ENCODE measurements around the gene ELF2. TPM values are rescaled to one million over a fixed set of nuclear protein-coding genes. Genes with fewer than 3 reads are reported as not detected.
A peak's percentile ranks its signal among the peaks of the same experiment; 100 is the strongest.

Gene ELF2
- total and polyA plus RNA-seq, 8 donors: 9.0 to 31.6 (median 18.7) TPM

- H3K9me3 ChIP-seq: no peaks in the 10 kb centered on the region
- intact Hi-C loops (cut with DNase I): no loop called here
- H3K4me1 ChIP-seq: peaks cover 0 to 8% (median 0%) of the 10 kb centered on the region in 3 donors
- H3K4me3 ChIP-seq: no peak overlapping the region
- H3K36me3 ChIP-seq: peaks cover 0 to 15% (median 5%) of the 10 kb centered on the region in 3 donors
- no peaks in the 10 kb centered on the region for H3K27me3 ChIP-seq
- FAIRE-seq (no peak), ATAC-seq (no peak), DNase-seq (no peak)
- TF ChIP-seq CTCF (IDR thresholded peaks at IDR 0.05): no peak
- H3K27ac ChIP-seq: no peak overlapping the region
- WGBS, 2 donors: 83 to 95% methylated on average over 1 of the region's 1 CpG
These were observed 123.1 kb downstream of the ELF2 start for GRCh38 chr4:139053909-139054308.

- intact Hi-C loops (cut with DNase I): no loop called here
- H3K36me3 ChIP-seq: peaks cover 0 to 7% (median 5%) of the 10 kb centered on the region in 3 donors
- 91 to 93% methylated on average over 2 of the region's 2 CpGs for WGBS, 2 donors
- no peak for FAIRE-seq
- no peak overlapping the region for H3K4me3 ChIP-seq
- DNase-seq: no peak
- no peak for ATAC-seq
- no peak for TF ChIP-seq CTCF (IDR thresholded peaks at IDR 0.05)
- H3K27ac ChIP-seq: no peak overlapping the region
- H3K27me3 ChIP-seq: no peaks in the 10 kb centered on the region
- H3K9me3 ChIP-seq: no peaks in the 10 kb centered on the region
- H3K4me1 ChIP-seq: peaks cover 0 to 8% (median 0%) of the 10 kb centered on the region in 3 donors
These were observed 126.6 kb downstream of the ELF2 start for GRCh38 chr4:139050446-139050845.

GRCh38 chr4:139048026-139048425 lies 129.0 kb downstream of the ELF2 start:
- no peak for FAIRE-seq
- no peak overlapping the region for H3K27ac ChIP-seq
- no peaks in the 10 kb centered on the region for H3K27me3 ChIP-seq
- WGBS, 2 donors: 45 to 53% methylated on average over 3 of the region's 3 CpGs
- TF ChIP-seq CTCF (IDR thresholded peaks at IDR 0.05): no peak
- no peak for ATAC-seq
- H3K36me3 ChIP-seq: peaks cover 0 to 5% (median 5%) of the 10 kb centered on the region in 3 donors
- no peaks in the 10 kb centered on the region for H3K9me3 ChIP-seq
- no peaks in the 10 kb centered on the region for H3K4me1 ChIP-seq
- H3K4me3 ChIP-seq: no peak overlapping the region
- DNase-seq: no peak
- intact Hi-C loops (cut with DNase I): no loop called here

- H3K36me3 ChIP-seq: peaks cover 0 to 8% (median 0%) of the 10 kb centered on the region in 3 donors
- ATAC-seq: no peak
- TF ChIP-seq CTCF (IDR thresholded peaks at IDR 0.05): no peak
- no peak for FAIRE-seq
- 82 to 89% methylated on average over 2 of the region's 2 CpGs for WGBS, 2 donors
- no peaks in the 10 kb centered on the region for H3K4me1 ChIP-seq
- intact Hi-C loops (cut with DNase I): no loop called here
- H3K4me3 ChIP-seq: no peak overlapping the region
- H3K27me3 ChIP-seq: no peaks in the 10 kb centered on the region
- no peak for DNase-seq
- H3K27ac ChIP-seq: no peak overlapping the region
- H3K9me3 ChIP-seq: no peaks in the 10 kb centered on the region
These were observed 132.7 kb downstream of the ELF2 start for GRCh38 chr4:139044291-139044690.

- 82 to 87% methylated on average over 10 of the region's 10 CpGs for WGBS, 2 donors
- H3K4me1 ChIP-seq: no peaks in the 10 kb centered on the region
- peaks cover 0 to 8% (median 0%) of the 10 kb centered on the region in 3 donors for H3K36me3 ChIP-seq
- FAIRE-seq: no peak
- ATAC-seq: peak in 2 of 4 donors; percentile 33 to 37
- no peak overlapping the region for H3K27ac ChIP-seq
- DNase-seq: no peak
- TF ChIP-seq CTCF (IDR thresholded peaks at IDR 0.05): no peak
- H3K27me3 ChIP-seq: no peaks in the 10 kb centered on the region
- intact Hi-C loops (cut with DNase I): no loop called here
- no peak overlapping the region for H3K4me3 ChIP-seq
- H3K9me3 ChIP-seq: no peaks in the 10 kb centered on the region
These were observed 134.0 kb downstream of the ELF2 start for GRCh38 chr4:139042981-139043460.
